Adrenal gland (tissue), 12 donors: ENCODE results near the gene VPS33B. TPM values are rescaled to one million over a fixed set of nuclear protein-coding genes. Genes with fewer than 3 reads are reported as not detected.

Source experiments
- DNase-seq, 7 donors: peaks; one replicate each; pipeline ENCODE4 v3.0.0-alpha.2; 2019 to 2020
- H3K27ac ChIP-seq, 5 donors: fragments of 200-600 bp; sonication (generic) in 4 of 5; 1 replicate in 3 of 5; 2 replicates in 2 of 5; pipeline versions ENCODE4 v1.5.1 to v1.8.0; 2016 to 2020; ENCODE audit warnings: mild to moderate bottlenecking in 1 of 5
- H3K27me3 ChIP-seq: fragments of 200-600 bp; 2 replicates; pipeline ENCODE4 v1.8.0; 2021
- H3K36me3 ChIP-seq, 2 donors: fragments of 200-600 bp; replicated peaks in 1 of 2; 1 replicate in 1 of 2; 2 replicates in 1 of 2; pipeline versions ENCODE4 v1.5.1 to v1.8.0; 2018 to 2022
- H3K4me1 ChIP-seq, 2 donors: fragments of 200-600 bp; replicated peaks in 1 of 2; 1 replicate in 1 of 2; 2 replicates in 1 of 2; pipeline versions ENCODE4 v1.5.1 to v1.8.0; 2018 to 2021
- H3K4me3 ChIP-seq, 4 donors: fragments of 200-600 bp; sonication (generic) in 3 of 4; one replicate each; pipeline ENCODE4 v1.5.1; 2016 to 2018
- H3K9me3 ChIP-seq, 3 donors: fragments of 200-600 bp; sonication (generic) in 1 of 3; replicated peaks in 1 of 3; 1 replicate in 2 of 3; 2 replicates in 1 of 3; pipeline versions ENCODE4 v1.5.1 to v1.8.0; 2016 to 2021
- POLR2A ChIP-seq, 2 donors: fragments of 450-650 bp; IDR thresholded peaks; one replicate each; pipeline ENCODE4 v1.6.1; 2017; ENCODE audit warnings: antibody characterized with exemption in 2 of 2, mild to moderate bottlenecking in 2 of 2, moderate library complexity in 1 of 2
- WGBS, 4 donors: extraction: QIAGEN DNeasy Blood & Tissue Kit in 2 of 4; methylation state at CpG; one replicate each; pipeline versions ENCODE4 v1.1.5 to v1.1.7; 2013 to 2017; 5-methylcytosine and 5-hydroxymethylcytosine counted together
- intact Hi-C, 2 donors: fragments of 100-400 bp; cut with DNase I; formaldehyde crosslinking; loops; one replicate each; pipeline versions ENCODE4 v1.14.1 to v1.15.0; 2022 to 2023
- polyA plus RNA-seq, 3 donors: library from polyadenylated mRNA; stranded (reverse); fragments of 200-250 nt in 2 of 3; fragments of 350-450 nt in 1 of 3; fragmentation: Illumina TruSeq in 1 of 3; extraction: RNeasy Lipid Tissue Mini Kit (QIAGEN cat#74804) in 1 of 3; gene quantifications; one replicate each; pipeline ENCODE4 v1.2.3, GENCODE V29; 2013 to 2014
- total RNA-seq, 9 donors: library from RNA; depleted of rRNA in 4 of 9; stranded (reverse); fragments of >200 nt in 4 of 9; fragments of 120-200 nt in 1 of 9; fragmentation: NEBNext Ultra II Directional in 1 of 9; extraction: Animal tissue kit (Norgen Biotek cat#: 25700) in 1 of 9; gene quantifications; one replicate each; pipeline versions ENCODE4 v1.1.0 to v1.2.4, GENCODE V29; 2013 to 2023
- TF ChIP-seq, protein P1 (sequence below), 6 experiments: fragments of 450-650 bp in 4 of 6; fragments of 200-600 bp in 2 of 6; sonication (generic) in 1 of 6; IDR thresholded peaks; 1 replicate in 5 of 6; 2 replicates in 1 of 6; pipeline versions ENCODE4 v1.5.1 to v1.8.0; 2016 to 2021; ENCODE audit warnings: antibody characterized with exemption in 6 of 6, mild to moderate bottlenecking in 2 of 6, moderate library complexity in 1 of 6
- donor health status: healthy with polysubstance abuse.
- donor health status: Bipolar disorder and iron deficiency.
- donor health status: DM: yes; HTN: yes; CAD: no.
- donor health status: DM: no; HTN: no; CAD: no.
- donor health status: DM: no; HTN: no; CAD: no.
- donor health status: DM: yes; HTN: yes; CAD: no.

The VPS33B gene
- total and polyA plus RNA-seq, 12 donors: 9.1 to 23.8 (median 15.6) TPM

DNA sequence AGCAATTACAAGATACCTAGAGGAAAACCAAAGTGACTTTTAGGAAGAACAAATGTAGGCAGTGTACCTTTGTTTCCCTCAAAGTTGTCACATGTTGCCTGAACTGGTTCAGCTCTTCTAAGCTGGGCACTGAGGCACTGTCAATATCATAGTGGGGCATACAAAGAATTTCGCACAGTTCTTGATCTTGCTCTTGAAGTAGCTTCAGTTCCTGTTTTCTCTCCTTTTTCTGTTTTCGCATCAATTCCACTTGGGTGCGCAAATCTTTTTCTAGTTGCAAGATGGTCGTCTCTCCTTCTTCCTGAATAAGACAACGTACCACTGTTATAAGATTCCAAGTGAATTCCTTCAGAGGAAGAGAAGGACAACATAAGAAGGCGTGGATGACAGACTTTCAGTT, 40.7 kb downstream of the VPS33B start:
- no peaks in the 10 kb centered on the region for H3K9me3 ChIP-seq
- TF ChIP-seq, protein P1, sequence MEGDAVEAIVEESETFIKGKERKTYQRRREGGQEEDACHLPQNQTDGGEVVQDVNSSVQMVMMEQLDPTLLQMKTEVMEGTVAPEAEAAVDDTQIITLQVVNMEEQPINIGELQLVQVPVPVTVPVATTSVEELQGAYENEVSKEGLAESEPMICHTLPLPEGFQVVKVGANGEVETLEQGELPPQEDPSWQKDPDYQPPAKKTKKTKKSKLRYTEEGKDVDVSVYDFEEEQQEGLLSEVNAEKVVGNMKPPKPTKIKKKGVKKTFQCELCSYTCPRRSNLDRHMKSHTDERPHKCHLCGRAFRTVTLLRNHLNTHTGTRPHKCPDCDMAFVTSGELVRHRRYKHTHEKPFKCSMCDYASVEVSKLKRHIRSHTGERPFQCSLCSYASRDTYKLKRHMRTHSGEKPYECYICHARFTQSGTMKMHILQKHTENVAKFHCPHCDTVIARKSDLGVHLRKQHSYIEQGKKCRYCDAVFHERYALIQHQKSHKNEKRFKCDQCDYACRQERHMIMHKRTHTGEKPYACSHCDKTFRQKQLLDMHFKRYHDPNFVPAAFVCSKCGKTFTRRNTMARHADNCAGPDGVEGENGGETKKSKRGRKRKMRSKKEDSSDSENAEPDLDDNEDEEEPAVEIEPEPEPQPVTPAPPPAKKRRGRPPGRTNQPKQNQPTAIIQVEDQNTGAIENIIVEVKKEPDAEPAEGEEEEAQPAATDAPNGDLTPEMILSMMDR (IDR thresholded peaks at IDR 0.05): no peak
- no peak for TF ChIP-seq POLR2A (IDR thresholded peaks at IDR 0.05)

GRCh38 chr15:90979582-90979981, 42.8 kb downstream of the VPS33B start:
- intact Hi-C loops: no loop called here
- DNase-seq: no peak
- H3K27me3 ChIP-seq: no peaks in the 10 kb centered on the region
- H3K27ac ChIP-seq: no peak overlapping the region
- no peak for TF ChIP-seq POLR2A (IDR thresholded peaks at IDR 0.05)
- TF ChIP-seq, protein P1 (IDR thresholded peaks at IDR 0.05): no peak
- H3K9me3 ChIP-seq: no peaks in the 10 kb centered on the region
- H3K4me1 ChIP-seq: no peaks in the 10 kb centered on the region
- H3K4me3 ChIP-seq: no peak overlapping the region
- 33 to 81% (median 70%) methylated on average over 1 of the region's 1 CpG for WGBS, 4 donors
- no peaks in the 10 kb centered on the region for H3K36me3 ChIP-seq

More for the DNA sequence above, 40.7 kb downstream of the VPS33B start:
- intact Hi-C loops: no loop called here
- WGBS, 4 donors: 80 to 92% (median 91%) methylated on average over 6 of the region's 6 CpGs
- H3K27ac ChIP-seq: no peak overlapping the region
- no peak overlapping the region for H3K4me3 ChIP-seq
- no peaks in the 10 kb centered on the region for H3K4me1 ChIP-seq
- no peaks in the 10 kb centered on the region for H3K36me3 ChIP-seq
- no peak for DNase-seq
- no peaks in the 10 kb centered on the region for H3K27me3 ChIP-seq

- TF ChIP-seq, protein P1 (IDR thresholded peaks at IDR 0.05): no peak
- TF ChIP-seq POLR2A (IDR thresholded peaks at IDR 0.05): no peak
- intact Hi-C loops: no loop called here
- H3K27me3 ChIP-seq: no peaks in the 10 kb centered on the region
- no peaks in the 10 kb centered on the region for H3K9me3 ChIP-seq
- WGBS, 4 donors: 93 to 99% (median 97%) methylated on average over 21 of the region's 21 CpGs
- H3K4me3 ChIP-seq: no peak overlapping the region
- H3K36me3 ChIP-seq: no peaks in the 10 kb centered on the region
- no peak overlapping the region for H3K27ac ChIP-seq
- H3K4me1 ChIP-seq: no peaks in the 10 kb centered on the region
- no peak for DNase-seq
Measured at GRCh38 chr15:90974216-90974615, 48.2 kb downstream of the VPS33B start.

DNA sequence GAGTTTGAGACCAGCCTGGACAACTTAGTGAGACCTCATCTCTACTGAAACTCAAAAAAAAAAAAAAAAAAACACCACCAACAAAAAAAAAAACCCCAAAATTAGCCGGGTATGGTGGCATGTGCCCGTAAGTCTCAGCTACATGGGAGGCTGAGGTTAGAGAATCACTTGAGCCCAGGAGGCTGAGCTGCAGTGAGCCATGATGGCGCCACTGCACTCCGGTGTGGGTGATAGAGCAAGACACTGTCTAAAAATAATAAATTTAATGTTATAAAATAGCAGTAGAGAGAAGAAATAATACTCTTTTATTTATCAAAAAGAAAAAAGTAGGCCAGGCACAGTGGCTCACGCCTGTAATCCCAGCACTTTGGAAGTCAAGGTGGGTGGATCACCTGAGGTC, 50.3 kb downstream of the VPS33B start:
- 82 to 98% (median 94%) methylated on average over 5 of the region's 5 CpGs for whole genome bisulfite sequencing, 4 donors
- no peaks in the 10 kb centered on the region for H3K9me3 ChIP-seq

More for the DNA sequence above, 50.3 kb downstream of the VPS33B start:
- intact Hi-C loops: no loop called here
- DNase-seq: no peak
- Histone ChIP-seq H3K36me3 (no peaks in the 10 kb centered on the region), H3K27me3 (no peaks in the 10 kb centered on the region), H3K4me3 (no peak overlapping the region), H3K4me1 (no peaks in the 10 kb centered on the region), H3K27ac (no peak overlapping the region)
- no peak for TF ChIP-seq POLR2A (IDR thresholded peaks at IDR 0.05)
- TF ChIP-seq, protein P1 (IDR thresholded peaks at IDR 0.05): no peak
